Measurements from ENCODE around the gene TMEM151B.
"Not testable (repeated sequence)": the region's sequence is repeated elsewhere in the genome, so short reads cannot be mapped to it uniquely, and the experiment has no call there.

TMEM151B gene

GRCh38 chr6:44327096-44327495, 56.8 kb downstream of the TMEM151B start:
- no peak overlapping the region for H3K9ac ChIP-seq (ENCODE audit: low read length)
- no peak overlapping the region for H3K4me3 ChIP-seq (ENCODE audit: low read length)
- no peak overlapping the region for H3K27ac ChIP-seq (ENCODE audit: low read length)
- H3K36me3 ChIP-seq (ENCODE audit: control insufficient read depth, low read depth, low read length) = no peaks in the 10 kb centered on the region
- peaks cover 15% of the 10 kb centered on the region for H3K4me1 ChIP-seq (ENCODE audit: control insufficient read depth, low read depth, low read length)
- H3K9me3 ChIP-seq (ENCODE audit: control insufficient read depth, low read depth, low read length) = no peaks in the 10 kb centered on the region
- peaks cover 9% of the 10 kb centered on the region for H3K27me3 ChIP-seq (ENCODE audit: control insufficient read depth, insufficient read depth, low read length)

DNA sequence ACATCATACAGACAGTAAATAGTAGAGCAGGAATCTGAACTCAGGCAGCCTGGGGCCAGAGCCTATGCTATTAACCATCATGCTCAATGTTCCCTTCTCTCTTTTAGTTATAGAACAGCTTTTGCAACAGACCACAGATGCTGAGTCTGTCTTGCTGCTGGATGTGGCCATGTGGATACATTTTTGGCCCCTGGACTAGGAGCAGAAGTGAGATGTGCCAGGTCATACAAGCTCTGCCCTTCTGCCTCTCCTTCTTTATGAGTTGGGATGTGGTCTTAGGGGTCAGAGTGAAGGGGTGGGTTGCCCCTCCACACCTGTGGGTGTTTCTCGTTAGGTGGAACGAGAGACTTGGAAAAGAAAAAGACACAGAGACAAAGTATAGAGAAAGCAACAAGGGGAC, 57.5 kb downstream of the TMEM151B start:
- Histone ChIP-seq H3K27me3 (ENCODE audit: control insufficient read depth, insufficient read depth, low read length) (peaks cover 9% of the 10 kb centered on the region), H3K4me1 (ENCODE audit: control insufficient read depth, low read depth, low read length) (peaks cover 15% of the 10 kb centered on the region), H3K9me3 (ENCODE audit: control insufficient read depth, low read depth, low read length) (no peaks in the 10 kb centered on the region), H3K4me3 (ENCODE audit: low read length) (peak overlapping the region; percentile 37), H3K9ac (ENCODE audit: low read length) (peak overlapping the region; percentile 6), H3K36me3 (ENCODE audit: control insufficient read depth, low read depth, low read length) (no peaks in the 10 kb centered on the region), H3K27ac (ENCODE audit: low read length) (no peak overlapping the region)

DNA sequence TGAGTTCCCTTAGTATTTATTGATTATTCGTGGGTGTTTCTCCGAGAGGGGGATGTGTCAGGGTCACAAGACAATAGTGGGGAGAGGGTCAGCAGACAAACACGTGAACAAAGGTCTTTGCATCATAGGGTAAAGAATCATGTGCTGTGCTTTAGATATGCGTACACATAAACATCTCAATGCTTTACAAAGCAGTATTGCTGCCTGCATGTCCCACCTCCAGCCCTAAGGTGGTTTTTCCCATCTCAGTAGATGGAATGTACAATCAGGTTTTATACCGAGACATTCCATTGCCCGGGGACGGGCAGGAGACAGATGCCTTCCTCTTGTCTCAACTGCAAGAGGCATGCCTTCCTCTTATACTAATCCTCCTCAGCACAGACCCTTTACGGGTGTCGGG, 58.0 kb downstream of the TMEM151B start:
- not testable (repeated sequence) for H3K9me3 ChIP-seq (ENCODE audit: control insufficient read depth, low read depth, low read length); H3K36me3 ChIP-seq (ENCODE audit: control insufficient read depth, low read depth, low read length); H3K27me3 ChIP-seq (ENCODE audit: control insufficient read depth, insufficient read depth, low read length); H3K27ac ChIP-seq (ENCODE audit: low read length)
- H3K4me1 ChIP-seq (ENCODE audit: control insufficient read depth, low read depth, low read length) = peaks cover 15% of the 10 kb centered on the region
- peak overlapping the region; percentile 6 for H3K9ac ChIP-seq (ENCODE audit: low read length)
- peak overlapping the region; percentile 37 for H3K4me3 ChIP-seq (ENCODE audit: low read length)

- peaks cover 9% of the 10 kb centered on the region for H3K27me3 ChIP-seq (ENCODE audit: control insufficient read depth, insufficient read depth, low read length)
Measured at GRCh38 chr6:44329858-44330257, 59.6 kb downstream of the TMEM151B start.

GRCh38 chr6:44332585-44332984, 62.3 kb downstream of the TMEM151B start:
- no peak overlapping the region for H3K4me3 ChIP-seq (ENCODE audit: low read length)
- peaks cover 15% of the 10 kb centered on the region for H3K4me1 ChIP-seq (ENCODE audit: control insufficient read depth, low read depth, low read length)
- no peaks in the 10 kb centered on the region for H3K36me3 ChIP-seq (ENCODE audit: control insufficient read depth, low read depth, low read length)
- no peak overlapping the region for H3K9ac ChIP-seq (ENCODE audit: low read length)
- peaks cover 9% of the 10 kb centered on the region for H3K27me3 ChIP-seq (ENCODE audit: control insufficient read depth, insufficient read depth, low read length)
- H3K27ac ChIP-seq (ENCODE audit: low read length) = no peak overlapping the region
- no peaks in the 10 kb centered on the region for H3K9me3 ChIP-seq (ENCODE audit: control insufficient read depth, low read depth, low read length)

More at GRCh38 chr6:44329858-44330257, 59.6 kb downstream of the TMEM151B start:
- H3K4me1 ChIP-seq (ENCODE audit: control insufficient read depth, low read depth, low read length) = peaks cover 15% of the 10 kb centered on the region
- no peak overlapping the region for H3K27ac ChIP-seq (ENCODE audit: low read length)
- H3K4me3 ChIP-seq (ENCODE audit: low read length) = no peak overlapping the region
- no peaks in the 10 kb centered on the region for H3K36me3 ChIP-seq (ENCODE audit: control insufficient read depth, low read depth, low read length)
- H3K9me3 ChIP-seq (ENCODE audit: control insufficient read depth, low read depth, low read length) = no peaks in the 10 kb centered on the region
- no peak overlapping the region for H3K9ac ChIP-seq (ENCODE audit: low read length)

- Histone ChIP-seq H3K4me3 (ENCODE audit: low read length) (no peak overlapping the region), H3K36me3 (ENCODE audit: control insufficient read depth, low read depth, low read length) (no peaks in the 10 kb centered on the region), H3K27ac (ENCODE audit: low read length) (no peak overlapping the region), H3K9me3 (ENCODE audit: control insufficient read depth, low read depth, low read length) (no peaks in the 10 kb centered on the region), H3K4me1 (ENCODE audit: control insufficient read depth, low read depth, low read length) (peaks cover 8% of the 10 kb centered on the region), H3K9ac (ENCODE audit: low read length) (no peak overlapping the region), H3K27me3 (ENCODE audit: control insufficient read depth, insufficient read depth, low read length) (peaks cover 9% of the 10 kb centered on the region)
Measured at GRCh38 chr6:44333273-44333919, 63.1 kb downstream of the TMEM151B start.

- H3K27me3 ChIP-seq (ENCODE audit: control insufficient read depth, insufficient read depth, low read length) = peaks cover 8% of the 10 kb centered on the region
- peaks cover 7% of the 10 kb centered on the region for H3K4me1 ChIP-seq (ENCODE audit: control insufficient read depth, low read depth, low read length)
- no peak overlapping the region for H3K27ac ChIP-seq (ENCODE audit: low read length)
- H3K9ac ChIP-seq (ENCODE audit: low read length) = no peak overlapping the region
- no peaks in the 10 kb centered on the region for H3K36me3 ChIP-seq (ENCODE audit: control insufficient read depth, low read depth, low read length)
- no peaks in the 10 kb centered on the region for H3K9me3 ChIP-seq (ENCODE audit: control insufficient read depth, low read depth, low read length)
- no peak overlapping the region for H3K4me3 ChIP-seq (ENCODE audit: low read length)
Measured at GRCh38 chr6:44333942-44334341, 63.7 kb downstream of the TMEM151B start.

- H3K27me3 ChIP-seq (ENCODE audit: control insufficient read depth, insufficient read depth, low read length) = no peaks in the 10 kb centered on the region
- peaks cover 5% of the 10 kb centered on the region for H3K4me1 ChIP-seq (ENCODE audit: control insufficient read depth, low read depth, low read length)
Measured at GRCh38 chr6:44335631-44336030, 65.4 kb downstream of the TMEM151B start.

DNA sequence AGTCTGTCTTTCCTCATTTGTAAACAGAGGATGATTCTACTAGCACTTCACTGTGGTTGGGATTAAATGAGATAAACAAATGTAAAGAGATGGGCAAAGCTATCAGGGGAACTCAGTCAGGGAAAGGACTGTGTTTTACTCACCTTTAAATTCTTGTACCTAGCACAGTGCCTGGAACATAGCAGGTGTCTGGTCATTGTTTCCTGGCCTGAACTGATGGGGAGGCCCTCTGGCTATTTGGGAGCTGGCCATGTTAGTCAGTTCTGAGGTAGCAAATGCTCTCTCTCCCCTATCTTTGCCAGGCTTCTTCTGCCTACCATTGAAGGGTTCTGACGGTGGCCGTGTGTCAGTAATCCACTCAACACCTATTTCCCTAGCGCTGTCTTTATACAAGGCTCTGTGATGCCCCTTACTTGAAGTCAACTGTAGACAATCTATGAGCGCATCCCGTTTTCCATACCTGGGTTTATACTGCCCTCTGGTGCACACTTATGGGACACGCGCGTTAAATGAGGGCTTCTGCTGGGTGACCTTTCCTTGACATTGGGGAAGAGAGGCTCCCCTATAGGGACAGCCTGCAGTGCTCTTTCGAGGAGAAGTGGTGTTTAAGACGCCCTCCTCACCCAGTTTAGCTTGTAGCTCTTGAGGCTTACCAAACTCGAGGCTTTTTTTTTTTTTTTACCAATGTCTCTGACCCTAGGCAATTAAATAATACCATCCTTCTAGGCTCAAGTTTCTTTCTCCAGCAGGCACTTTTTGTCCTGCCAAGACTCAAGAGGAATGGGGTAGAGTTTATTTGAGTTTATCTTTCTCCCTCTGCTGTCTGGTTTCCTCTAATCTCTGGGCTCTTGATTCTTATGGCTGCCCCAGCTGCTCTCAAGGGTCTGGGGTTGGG, 68.2 kb downstream of the TMEM151B start:
- Histone ChIP-seq H3K27me3 (ENCODE audit: control insufficient read depth, insufficient read depth, low read length) (no peaks in the 10 kb centered on the region), H3K4me3 (ENCODE audit: low read length) (no peak overlapping the region), H3K9ac (ENCODE audit: low read length) (no peak overlapping the region), H3K27ac (ENCODE audit: low read length) (no peak overlapping the region), H3K4me1 (ENCODE audit: control insufficient read depth, low read depth, low read length) (peaks cover 5% of the 10 kb centered on the region), H3K9me3 (ENCODE audit: control insufficient read depth, low read depth, low read length) (no peaks in the 10 kb centered on the region), H3K36me3 (ENCODE audit: control insufficient read depth, low read depth, low read length) (no peaks in the 10 kb centered on the region)

More at GRCh38 chr6:44335631-44336030, 65.4 kb downstream of the TMEM151B start:
- H3K27ac ChIP-seq (ENCODE audit: low read length) = no peak overlapping the region
- no peak overlapping the region for H3K9ac ChIP-seq (ENCODE audit: low read length)
- no peak overlapping the region for H3K4me3 ChIP-seq (ENCODE audit: low read length)
- H3K9me3 ChIP-seq (ENCODE audit: control insufficient read depth, low read depth, low read length) = no peaks in the 10 kb centered on the region
- no peaks in the 10 kb centered on the region for H3K36me3 ChIP-seq (ENCODE audit: control insufficient read depth, low read depth, low read length)

GRCh38 chr6:44339301-44339700, 69.1 kb downstream of the TMEM151B start:
- no peaks in the 10 kb centered on the region for H3K9me3 ChIP-seq (ENCODE audit: control insufficient read depth, low read depth, low read length)
- no peaks in the 10 kb centered on the region for H3K27me3 ChIP-seq (ENCODE audit: control insufficient read depth, insufficient read depth, low read length)
- no peaks in the 10 kb centered on the region for H3K36me3 ChIP-seq (ENCODE audit: control insufficient read depth, low read depth, low read length)
- H3K4me1 ChIP-seq (ENCODE audit: control insufficient read depth, low read depth, low read length) = peaks cover 5% of the 10 kb centered on the region
- no peak overlapping the region for H3K27ac ChIP-seq (ENCODE audit: low read length)
- H3K9ac ChIP-seq (ENCODE audit: low read length) = no peak overlapping the region
- no peak overlapping the region for H3K4me3 ChIP-seq (ENCODE audit: low read length)

DNA sequence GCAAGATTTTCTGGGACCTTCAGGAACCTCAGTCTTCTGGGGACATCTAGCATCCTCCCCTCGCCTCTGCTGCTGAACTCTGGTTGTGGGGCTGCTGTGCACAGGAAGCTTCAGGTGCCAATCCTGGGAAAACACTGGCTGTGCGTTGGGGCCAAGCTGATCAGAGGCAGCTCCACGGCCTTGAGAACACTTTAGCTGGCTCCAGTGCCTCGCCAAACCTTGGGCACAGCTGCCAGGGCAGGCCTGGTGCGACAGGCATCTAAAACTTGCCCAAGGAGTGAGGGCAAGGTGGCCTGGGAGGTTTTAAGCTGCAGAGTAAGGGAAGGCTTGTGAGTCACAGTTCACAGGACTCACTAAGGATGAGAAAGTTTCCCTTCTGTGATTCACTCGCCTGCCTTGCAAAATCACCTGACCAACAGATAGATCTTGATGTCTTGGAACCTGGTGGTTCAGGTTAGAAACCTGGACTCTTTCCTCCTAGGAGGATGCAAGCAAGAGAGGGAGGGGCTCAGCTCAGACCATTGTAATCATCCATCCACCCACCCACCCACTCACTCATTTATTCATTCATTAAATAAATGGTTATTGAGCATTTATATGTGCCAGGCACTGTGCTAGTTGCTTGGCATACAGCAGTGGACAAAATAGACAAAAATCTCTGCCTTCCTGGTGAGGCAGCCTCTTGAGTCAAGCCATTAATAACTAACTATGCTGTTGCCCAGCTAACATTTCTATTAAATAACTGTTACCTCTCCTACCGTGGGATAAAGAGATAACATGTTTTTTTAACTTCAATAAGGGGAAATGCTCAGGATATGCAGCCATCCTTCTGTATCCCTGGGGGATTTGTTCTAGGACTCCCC, 69.7 kb downstream of the TMEM151B start:
- no peaks in the 10 kb centered on the region for H3K27me3 ChIP-seq (ENCODE audit: control insufficient read depth, insufficient read depth, low read length)
- no peak overlapping the region for H3K4me3 ChIP-seq (ENCODE audit: low read length)

More for the DNA sequence above, 69.7 kb downstream of the TMEM151B start:
- Histone ChIP-seq H3K4me1 (ENCODE audit: control insufficient read depth, low read depth, low read length) (peaks cover 5% of the 10 kb centered on the region), H3K9me3 (ENCODE audit: control insufficient read depth, low read depth, low read length) (no peaks in the 10 kb centered on the region), H3K36me3 (ENCODE audit: control insufficient read depth, low read depth, low read length) (no peaks in the 10 kb centered on the region), H3K9ac (ENCODE audit: low read length) (no peak overlapping the region), H3K27ac (ENCODE audit: low read length) (no peak overlapping the region)

All from iPS-18a (cell line).